DMS 273 (cell line): Measurements from ENCODE around the gene CGRRF1.
A peak's percentile ranks its signal among the peaks of the same experiment; 100 is the strongest.

Experiments
- DNase-seq: peaks from one replicate; lab custom pipeline; 2025; ENCODE audit not compliant: unreplicated experiment; lab: John Stamatoyannopoulos, UW

Gene CGRRF1

DNA sequence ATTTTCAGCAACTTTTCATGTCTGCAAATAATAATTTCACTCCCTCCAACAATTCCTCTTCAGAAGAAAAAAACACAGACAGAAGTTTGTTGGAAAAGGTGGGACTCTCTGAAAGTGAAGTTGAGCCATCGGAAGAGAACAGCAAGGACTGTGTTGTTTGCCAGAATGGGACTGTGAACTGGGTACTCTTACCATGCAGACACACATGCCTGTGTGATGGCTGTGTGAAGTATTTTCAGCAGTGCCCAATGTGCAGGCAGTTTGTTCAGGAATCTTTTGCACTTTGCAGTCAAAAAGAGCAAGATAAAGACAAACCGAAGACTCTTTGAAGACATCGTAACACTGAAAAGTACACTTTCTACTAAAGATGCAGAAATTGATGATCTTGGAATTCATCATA lies 28.3 kb downstream of the CGRRF1 start:
- no peak for DNase-seq

DNA sequence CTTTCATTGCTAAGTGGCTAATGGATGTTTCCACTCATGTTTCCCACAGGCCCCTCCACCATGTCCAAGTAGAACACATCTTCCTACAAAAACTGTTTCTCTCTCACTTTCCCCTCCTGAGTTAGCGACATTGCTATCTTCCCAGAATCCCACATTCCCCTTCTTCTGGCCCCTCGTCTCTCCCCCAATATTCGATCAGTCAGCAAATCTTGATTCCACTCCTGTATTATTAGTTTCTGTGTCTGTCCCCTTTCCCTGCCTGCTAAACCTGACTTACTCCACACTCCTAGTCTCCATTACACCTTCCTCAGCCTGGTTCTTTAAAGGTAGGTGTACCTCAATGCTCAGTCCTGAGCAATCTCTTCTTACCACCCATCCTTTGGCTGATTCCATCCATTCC lies 37.9 kb downstream of the CGRRF1 start:
- no peak for DNase-seq

DNA sequence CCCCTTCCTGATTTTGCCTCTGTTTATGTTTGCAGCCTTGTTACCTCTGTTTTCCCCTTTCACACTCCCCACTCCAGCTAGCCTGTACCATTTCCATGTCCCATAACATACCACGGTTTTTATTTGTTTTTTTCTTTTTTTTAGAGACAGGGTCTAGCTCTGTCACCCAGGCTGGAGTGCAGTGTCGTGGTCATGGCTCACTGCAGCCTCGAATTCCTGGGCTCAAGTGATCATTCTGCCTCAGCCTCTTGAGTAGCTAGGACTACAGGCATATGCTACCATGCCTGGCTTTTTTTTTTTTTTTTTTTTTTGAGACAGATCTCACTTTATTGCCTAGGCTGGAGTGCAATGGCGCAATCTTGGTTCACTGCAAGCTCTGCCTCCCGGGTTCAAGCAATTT lies 38.8 kb downstream of the CGRRF1 start:
- DNase-seq = no peak

DNA sequence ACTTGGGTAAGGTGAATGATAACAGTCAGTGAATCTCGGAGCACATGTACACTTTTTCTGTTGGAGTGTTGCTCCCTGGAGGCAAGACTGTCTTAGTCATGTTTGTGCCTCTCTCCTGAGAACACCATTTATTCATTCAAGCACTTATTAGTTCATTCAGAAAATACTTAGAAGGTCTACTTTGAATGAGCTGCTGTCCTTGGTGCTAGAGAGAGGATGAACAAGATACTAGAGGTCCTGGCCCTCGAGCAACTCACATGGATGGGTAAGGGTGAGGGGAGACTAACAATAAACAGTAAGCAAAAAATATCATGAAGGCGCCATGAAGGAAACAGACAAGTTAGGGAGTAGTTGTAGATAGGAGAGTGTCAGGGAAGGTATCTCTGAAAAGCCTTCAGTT lies 40.2 kb downstream of the CGRRF1 start:
- DNase-seq = no peak

DNA sequence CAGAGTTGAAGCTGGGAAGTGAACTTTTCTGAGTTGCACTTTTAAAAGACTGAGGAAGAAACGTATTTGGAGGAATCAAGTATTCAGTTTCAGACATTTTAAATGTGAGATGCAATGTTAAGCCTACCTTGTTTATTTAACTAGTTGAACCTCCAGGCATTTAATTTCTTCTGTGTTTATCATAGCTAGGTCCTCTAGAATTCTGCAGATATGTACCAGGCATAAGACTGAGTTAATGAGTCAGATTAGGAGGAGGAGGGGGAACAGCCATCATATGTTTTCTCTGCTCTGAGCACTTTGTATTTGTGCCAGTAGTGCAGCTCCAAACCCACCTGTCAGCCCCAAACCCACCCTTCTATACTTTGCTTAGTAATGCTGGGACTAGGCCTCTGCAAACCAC lies 40.8 kb downstream of the CGRRF1 start:
- no peak for DNase-seq

DNA sequence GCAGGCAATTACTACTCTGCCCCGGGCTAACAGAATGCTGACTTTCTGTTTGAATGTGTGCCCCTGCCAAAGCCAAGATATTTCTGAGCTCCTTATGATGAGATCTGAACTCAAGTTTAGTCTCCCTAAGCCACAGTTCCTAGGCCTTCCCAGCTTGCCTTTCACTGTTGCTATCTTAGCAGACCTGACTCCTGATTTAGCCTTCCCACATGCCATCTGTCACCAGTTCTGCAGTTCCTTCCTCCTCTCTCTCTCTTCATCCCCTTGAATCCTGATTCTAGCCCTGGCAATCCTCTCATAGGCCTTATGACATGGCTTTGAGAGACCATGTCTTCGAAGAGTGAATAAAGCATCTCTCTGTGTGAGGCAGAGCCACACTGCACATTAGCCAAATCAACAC lies 44.7 kb downstream of the CGRRF1 start:
- DNase-seq = peak; percentile 42

DNA sequence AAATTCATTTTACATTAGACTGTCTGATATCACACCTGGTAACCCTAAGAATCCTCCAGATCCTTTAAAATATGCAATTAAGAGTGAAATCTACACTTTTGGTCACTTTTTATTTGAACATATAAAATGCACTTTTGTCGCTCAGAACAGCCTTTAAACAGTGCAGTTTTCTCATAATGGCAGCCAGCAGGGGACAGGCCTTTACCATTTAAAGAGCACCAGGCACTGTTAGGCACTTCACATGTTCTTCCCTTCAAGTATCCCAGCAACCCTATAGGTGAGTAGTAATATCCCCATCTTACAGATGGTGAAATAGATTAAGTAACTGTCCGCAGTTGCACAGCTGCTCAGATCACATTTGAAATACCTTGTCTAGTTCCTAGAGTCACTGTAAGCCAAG lies 45.9 kb downstream of the CGRRF1 start:
- DNase-seq = no peak

DNA sequence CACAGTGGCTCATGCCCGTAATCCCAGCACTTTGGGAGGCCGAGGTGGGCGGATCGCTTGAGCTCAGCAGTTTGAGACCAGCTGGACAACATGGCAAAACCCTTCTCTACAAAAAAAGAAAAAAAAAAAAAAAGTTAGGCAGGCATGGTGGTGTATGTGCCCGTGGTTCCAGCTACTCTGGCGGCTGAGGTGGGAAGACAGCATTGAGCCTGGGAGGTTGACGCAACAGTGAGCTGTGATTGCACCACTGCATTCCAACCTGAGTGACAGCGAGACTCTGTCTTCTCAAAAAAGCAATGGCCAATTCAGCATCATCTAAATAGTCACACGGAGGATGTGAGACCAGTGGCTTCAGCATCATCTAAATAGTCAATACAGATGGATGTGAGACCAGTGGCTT lies 46.8 kb downstream of the CGRRF1 start:
- DNase-seq = no peak

DNA sequence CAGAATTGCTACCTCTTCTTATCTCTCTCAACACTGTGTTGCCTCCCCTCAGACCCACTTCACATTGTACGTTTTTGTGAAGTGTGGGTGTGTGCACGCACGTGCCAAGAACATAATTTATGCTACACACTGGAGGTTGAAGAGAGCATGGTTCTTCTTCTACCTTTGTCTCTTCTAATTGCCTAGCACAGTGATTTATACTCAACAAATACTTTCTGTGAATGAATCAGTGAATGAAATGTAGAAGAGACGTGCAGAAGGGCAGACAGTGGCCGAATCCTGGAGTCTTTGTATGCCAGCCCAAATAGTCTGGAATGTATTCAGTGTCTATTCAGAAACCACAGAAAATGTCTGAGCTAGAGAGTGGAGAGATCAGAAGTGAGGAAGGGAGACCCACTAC lies 52.6 kb downstream of the CGRRF1 start:
- no peak for DNase-seq

DNA sequence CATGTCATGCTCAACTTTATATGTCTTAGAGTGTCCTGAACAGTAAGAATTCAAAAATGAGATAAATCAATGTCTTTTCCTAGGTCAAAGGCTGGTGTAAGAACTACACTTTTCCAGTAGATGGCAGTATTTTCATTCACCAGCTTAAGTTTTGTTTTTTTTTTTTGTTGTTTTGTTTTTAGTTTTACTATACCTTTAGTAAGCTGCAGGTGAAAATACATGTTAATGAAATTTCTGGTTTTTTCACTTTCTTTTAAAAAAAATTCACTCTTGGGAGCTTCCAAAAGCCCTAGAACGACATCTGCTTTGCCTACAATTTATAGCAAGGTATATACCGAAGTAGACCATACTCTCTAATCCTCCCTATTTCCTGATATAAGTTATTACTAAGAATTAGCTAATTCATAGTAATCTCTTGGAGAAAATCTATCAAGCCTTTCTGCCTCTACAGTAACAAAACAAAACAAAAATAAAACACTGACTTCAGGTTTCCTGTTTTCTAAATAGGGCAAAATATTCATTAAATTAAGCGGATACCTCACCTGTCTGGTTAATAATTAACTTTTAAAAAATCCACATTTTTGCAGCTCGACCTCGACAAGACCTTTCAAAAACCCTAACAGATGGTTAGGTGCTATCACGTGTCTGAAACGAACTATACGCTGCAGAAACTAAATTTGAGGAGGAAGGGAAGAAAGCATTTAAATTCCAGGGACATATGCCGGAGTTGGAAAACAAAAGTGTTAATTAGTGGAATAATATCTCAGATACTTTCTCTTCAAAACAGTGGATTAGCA lies 54.6 kb downstream of the CGRRF1 start:
- DNase-seq = peak; percentile 78

DNA sequence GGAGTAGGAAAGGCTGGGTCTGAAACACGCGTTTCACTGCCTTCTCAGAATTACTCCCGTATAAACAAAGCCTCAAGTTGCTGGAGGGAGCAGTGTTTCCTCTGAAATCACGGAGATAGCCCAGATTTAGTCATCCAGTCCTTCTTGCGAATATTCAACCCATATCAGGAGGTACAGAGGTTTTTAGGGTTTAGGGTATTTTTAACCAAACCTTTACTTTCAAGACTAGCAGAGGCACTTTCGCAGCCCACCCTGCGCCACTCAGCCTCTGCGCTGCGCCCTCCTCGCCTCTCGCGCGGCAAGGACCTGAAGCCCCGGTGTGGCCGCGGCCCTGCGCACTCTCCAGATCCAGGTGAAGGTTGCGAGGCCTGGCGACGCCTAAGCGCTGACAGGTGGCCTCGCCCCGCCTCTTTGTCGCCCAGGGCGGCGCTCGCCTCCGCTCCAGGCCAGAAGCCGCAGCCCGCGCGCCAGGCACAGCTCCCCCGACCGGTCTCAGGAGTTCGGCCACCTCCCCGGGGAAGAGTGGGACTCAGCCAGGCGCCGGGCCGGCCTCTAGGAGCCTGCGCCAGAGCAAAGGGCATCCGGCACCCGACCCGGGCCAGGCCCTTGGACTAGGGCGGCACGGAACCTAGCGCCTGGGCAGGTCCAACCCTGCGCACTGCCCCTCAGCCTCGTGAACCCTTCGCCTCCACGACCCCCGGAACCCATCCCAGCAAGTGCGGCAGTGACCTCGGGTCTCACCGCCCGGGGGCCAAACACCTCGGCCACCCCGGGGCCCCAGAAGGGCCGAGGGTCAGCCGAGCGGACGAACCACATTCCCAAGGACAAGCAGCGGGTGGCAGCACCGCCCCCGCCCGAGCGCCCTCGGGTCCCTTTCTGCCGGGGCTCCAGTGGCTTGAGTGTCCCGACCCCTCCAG lies 55.4 kb downstream of the CGRRF1 start:
- peak; percentile 79 for DNase-seq

DNA sequence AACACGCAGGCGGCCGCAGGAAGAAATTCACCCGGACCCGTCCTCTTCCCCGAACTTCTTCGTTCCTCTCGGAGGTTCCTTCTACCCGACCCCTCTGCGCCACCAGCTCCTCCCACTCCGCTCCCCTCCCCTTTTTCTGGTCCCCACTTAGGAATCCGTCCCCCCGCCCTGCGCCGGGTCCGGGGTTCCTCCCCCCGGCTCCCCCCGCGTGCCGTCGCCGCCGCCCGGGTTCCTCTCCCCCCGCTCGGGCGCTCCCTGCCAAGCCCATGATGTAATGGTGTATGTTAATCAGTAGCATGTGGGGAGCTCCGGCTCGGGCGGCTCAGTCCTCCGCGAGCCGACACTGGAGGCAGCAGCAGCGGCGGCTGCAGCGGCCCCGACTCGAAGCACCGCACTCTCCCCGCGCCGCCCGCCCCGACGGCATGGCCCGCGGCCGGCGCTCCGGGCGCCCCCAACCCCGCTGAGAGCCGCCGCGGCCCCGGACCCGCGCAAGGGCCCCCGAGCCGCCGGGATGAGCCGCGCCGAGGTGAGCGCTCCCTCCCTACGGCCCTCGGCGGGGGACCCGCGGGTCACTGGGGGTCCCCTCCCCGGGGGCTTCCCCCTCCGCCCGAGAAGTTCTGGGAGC lies 56.2 kb downstream of the CGRRF1 start:
- DNase-seq = peak; percentile 94

DNA sequence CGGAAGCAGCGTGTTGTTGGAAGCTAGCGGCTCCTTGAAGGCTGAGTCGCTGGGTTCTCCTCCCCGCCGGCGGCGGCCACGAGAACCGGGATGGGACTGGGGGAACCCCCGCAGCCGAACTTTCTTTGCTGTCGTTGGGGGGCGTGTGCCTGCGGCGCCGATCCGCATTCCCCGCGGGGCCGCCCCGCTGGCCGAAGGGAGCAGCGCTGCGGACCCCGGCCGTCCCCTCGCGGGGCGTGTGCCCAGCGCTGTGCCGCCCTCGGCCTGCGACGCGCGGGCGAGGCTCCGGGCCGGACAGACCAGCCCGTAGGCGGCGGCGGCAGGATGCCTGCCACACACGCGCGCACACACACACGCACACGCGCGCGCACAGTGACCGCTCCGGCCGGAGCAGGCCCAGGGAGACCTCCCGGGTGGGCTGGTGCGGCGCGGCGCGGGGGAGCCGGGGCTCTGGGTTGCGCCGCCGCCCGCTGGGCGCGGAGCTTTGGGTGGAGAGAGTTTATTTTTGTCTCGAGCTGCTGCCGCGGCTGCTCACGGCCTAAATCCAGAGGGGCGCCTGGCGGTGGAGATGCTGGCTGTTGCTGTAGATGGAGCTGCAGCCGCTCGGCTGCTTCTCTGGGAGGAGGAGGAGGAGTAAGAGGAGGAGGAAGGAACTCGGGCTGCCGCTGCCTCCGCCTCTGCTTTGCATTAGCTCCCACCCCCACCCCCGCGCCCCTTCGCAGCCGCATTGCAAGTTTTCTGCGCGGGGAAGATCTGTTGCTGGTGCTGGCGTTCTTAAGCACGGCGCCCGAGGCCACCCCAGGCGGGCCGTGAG lies 56.9 kb downstream of the CGRRF1 start, which contains the start of gene SAMD4A:
Gene SAMD4A, plus strand, starts transcription at position 719 of the 814 bp plus-strand sequence. CDS start 789 bp downstream, outside the sequence.
- DNase-seq = peak; percentile 89

DNA sequence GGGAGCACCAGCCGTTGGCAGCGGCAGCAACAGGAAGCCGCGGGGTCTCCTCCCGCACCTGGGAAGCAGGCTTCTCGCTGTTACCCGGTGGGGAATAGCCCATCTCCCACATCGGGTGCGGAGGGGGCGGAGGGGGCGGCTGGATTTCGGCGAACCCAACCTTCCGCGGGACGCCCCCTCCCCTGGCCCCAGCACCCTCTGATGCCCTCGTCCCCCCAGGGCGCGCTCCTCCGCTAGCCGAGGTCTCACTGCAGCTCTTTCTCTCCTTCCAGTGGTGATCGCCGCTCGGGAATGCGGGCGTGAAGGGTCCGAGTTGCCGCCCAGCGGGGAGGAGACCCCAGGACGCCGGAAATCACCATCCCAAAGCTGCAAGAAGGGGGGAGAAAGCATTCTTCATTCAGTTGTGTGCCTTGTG lies 57.5 kb downstream of the CGRRF1 start:
- peak; percentile 62 for DNase-seq

DNA sequence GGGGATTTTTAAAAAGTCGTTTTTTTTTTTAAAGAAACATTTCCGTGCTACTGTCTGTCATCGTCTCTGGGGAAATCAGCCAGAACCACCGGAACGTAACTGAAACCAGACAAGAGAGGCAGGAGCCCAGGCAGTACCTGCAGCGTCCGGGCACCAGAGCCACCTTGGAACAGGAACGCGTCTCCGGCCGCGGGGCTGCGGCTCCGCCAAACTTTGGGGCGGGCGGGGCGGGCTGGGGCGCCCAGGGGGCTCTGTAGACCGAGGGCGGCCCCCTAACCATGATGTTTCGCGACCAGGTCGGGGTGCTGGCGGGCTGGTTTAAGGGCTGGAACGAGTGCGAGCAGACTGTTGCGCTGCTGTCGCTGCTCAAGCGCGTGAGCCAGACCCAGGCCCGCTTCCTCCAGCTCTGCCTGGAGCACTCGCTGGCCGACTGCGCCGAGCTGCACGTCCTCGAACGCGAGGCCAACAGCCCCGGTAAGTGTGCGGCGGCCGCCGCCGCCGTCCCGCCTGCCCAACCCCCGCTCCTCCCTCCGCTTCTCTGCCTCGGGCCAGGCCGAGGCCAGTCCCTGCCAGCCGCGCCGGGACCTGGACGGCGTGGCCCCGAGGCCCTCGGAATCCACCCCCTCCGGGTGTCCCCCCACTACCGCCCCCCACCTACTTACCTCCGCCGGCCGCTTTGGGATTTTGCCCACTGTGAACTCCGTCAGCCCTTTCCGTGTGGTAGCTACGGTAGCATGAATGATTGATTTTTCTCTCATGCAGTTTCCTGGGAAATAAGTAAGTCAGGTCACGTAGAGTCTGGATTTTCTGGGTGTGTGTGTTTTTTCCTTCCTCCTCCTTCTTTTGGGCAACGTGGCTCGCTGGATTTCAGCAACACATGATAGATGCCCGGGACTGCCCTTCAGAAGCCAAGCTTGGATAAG lies 58.2 kb downstream of the CGRRF1 start:
- DNase-seq = peak; percentile 77

DNA sequence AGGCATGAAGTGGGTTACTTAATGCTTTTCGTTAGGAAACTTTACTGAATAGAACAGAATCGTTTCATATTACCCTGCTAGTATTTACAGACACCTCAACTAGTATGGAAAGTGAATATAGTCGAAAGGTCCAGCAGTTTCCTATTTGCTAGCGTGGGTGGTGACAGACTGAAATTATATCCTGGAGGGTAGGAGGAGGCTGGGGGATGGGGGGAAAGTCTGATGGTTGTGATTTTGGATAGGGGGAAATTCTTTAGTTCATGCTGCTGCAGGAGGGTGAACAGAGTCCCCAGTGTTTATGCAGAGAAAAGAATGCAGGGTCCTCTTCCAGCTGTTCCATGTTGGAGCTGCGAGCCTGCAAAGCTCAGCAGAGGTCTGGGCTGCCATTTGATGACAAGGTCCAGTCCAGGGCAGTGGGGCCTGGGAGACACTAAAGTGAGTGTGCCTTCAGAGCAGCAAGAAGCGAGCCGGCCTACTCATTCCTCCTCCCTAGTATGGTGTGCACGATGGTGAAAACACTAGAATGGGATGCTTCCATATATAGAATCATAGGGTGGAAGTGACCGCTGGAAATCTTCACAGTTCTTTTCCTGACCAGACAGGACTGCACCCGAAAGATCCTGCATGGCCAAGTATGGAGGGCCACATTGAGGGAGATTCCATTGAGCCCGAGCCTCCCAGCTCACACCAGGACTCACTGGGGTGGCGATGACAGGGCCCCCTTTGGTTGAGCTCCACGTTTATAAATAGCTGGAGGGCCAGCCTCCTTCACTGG lies 59.3 kb downstream of the CGRRF1 start:
- DNase-seq = no peak

DNA sequence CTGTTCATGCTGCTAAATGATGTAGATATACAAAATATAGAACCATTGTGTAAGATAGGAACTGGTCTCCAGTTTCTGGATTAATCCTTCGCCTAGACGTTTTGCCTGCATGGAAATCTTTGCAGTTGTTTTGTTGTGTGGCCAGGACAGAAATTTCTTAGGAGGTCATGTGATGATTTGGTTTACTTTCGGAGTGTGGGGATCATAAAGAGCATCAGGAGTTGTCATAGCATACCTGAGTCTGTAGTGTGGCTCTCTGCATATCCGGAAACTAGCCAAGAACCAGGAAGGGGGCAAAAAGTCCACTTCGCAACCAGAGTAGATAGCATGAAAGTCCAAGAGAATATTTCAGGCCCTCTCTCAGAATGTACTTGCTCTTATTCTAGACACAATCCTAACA lies 60.3 kb downstream of the CGRRF1 start:
- no peak for DNase-seq

DNA sequence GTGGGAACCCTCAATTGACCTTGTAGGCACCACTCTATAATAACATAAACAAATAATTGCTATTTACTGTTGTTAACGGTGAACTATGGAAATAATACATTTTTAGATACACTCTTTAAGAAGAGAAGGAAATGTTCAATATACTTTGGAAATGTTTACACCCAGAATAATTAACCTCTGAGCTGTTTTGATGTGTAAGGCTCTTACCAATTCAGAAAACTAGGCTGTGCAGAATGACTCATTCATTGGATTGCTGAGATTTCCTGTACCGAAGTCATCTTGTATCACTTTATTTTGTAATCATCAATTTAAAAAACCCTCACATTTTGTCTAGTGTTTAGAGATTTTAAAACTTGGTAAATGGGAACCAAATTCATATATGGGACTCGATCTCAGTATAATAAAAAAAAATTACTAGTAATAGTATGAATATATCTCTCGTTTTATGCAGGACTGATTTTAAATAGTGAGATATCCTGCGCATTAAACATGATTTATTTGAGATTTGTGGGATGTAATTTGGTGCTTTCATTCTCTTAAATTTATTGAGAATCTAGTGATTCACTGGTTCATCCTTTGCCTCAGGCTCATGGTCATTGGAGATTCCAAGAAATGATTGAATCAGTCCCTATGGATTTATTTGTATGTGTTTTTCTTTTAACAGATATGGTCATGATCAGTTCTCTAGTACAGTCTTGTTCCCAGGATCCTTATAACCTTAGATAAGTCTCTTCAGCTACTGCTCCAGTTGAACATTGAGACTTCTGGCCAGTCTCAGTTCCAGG lies 61.1 kb downstream of the CGRRF1 start:
- no peak for DNase-seq
